ENCODE data around the gene PON2. TPM values are rescaled to one million over a fixed set of nuclear protein-coding genes. Genes with fewer than 3 reads are reported as not detected.

PON2 gene
- total and polyA plus RNA-seq, 2 of the 13 experiments (the other 11 are each of a cell fraction or from before 2014, with no cell fraction given): 202 to 217 TPM

- no peak for TF ChIP-seq EHMT2 (IDR thresholded peaks at IDR 0.05; ENCODE audit: borderline replicate concordance, low read depth, low read length)
- TF ChIP-seq, protein P1, sequence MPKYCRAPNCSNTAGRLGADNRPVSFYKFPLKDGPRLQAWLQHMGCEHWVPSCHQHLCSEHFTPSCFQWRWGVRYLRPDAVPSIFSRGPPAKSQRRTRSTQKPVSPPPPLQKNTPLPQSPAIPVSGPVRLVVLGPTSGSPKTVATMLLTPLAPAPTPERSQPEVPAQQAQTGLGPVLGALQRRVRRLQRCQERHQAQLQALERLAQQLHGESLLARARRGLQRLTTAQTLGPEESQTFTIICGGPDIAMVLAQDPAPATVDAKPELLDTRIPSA (CRISPR knock-in tag; IDR thresholded peaks at IDR 0.05; ENCODE audit: borderline replicate concordance): no peak
- no peak for TF ChIP-seq ZFP90 (CRISPR knock-in tag; IDR thresholded peaks at IDR 0.05; ENCODE audit: borderline replicate concordance)
- TF ChIP-seq, protein P2, sequence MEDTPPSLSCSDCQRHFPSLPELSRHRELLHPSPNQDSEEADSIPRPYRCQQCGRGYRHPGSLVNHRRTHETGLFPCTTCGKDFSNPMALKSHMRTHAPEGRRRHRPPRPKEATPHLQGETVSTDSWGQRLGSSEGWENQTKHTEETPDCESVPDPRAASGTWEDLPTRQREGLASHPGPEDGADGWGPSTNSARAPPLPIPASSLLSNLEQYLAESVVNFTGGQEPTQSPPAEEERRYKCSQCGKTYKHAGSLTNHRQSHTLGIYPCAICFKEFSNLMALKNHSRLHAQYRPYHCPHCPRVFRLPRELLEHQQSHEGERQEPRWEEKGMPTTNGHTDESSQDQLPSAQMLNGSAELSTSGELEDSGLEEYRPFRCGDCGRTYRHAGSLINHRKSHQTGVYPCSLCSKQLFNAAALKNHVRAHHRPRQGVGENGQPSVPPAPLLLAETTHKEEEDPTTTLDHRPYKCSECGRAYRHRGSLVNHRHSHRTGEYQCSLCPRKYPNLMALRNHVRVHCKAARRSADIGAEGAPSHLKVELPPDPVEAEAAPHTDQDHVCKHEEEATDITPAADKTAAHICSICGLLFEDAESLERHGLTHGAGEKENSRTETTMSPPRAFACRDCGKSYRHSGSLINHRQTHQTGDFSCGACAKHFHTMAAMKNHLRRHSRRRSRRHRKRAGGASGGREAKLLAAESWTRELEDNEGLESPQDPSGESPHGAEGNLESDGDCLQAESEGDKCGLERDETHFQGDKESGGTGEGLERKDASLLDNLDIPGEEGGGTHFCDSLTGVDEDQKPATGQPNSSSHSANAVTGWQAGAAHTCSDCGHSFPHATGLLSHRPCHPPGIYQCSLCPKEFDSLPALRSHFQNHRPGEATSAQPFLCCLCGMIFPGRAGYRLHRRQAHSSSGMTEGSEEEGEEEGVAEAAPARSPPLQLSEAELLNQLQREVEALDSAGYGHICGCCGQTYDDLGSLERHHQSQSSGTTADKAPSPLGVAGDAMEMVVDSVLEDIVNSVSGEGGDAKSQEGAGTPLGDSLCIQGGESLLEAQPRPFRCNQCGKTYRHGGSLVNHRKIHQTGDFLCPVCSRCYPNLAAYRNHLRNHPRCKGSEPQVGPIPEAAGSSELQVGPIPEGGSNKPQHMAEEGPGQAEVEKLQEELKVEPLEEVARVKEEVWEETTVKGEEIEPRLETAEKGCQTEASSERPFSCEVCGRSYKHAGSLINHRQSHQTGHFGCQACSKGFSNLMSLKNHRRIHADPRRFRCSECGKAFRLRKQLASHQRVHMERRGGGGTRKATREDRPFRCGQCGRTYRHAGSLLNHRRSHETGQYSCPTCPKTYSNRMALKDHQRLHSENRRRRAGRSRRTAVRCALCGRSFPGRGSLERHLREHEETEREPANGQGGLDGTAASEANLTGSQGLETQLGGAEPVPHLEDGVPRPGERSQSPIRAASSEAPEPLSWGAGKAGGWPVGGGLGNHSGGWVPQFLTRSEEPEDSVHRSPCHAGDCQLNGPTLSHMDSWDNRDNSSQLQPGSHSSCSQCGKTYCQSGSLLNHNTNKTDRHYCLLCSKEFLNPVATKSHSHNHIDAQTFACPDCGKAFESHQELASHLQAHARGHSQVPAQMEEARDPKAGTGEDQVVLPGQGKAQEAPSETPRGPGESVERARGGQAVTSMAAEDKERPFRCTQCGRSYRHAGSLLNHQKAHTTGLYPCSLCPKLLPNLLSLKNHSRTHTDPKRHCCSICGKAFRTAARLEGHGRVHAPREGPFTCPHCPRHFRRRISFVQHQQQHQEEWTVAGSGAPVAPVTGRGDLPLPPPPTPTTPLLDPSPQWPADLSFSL (CRISPR knock-in tag; IDR thresholded peaks at IDR 0.05): peak; percentile 31; the same call in 1 of the 2 replicates
- TF ChIP-seq TBL1XR1 (IDR thresholded peaks at IDR 0.05; ENCODE audit: borderline replicate concordance, low read length, partially characterized antibody): no peak
- TF ChIP-seq GPN1 (CRISPR knock-in tag; IDR thresholded peaks at IDR 0.05; ENCODE audit: borderline replicate concordance): no peak
- TF ChIP-seq ERF (CRISPR knock-in tag; IDR thresholded peaks at IDR 0.05): no peak
- TF ChIP-seq ZBTB10 (CRISPR knock-in tag; IDR thresholded peaks at IDR 0.05; ENCODE audit: borderline replicate concordance): no peak
- TF ChIP-seq RAD21 (CRISPR knock-in tag; IDR thresholded peaks at IDR 0.05): no peak
- no peak for TF ChIP-seq ZNF343 (CRISPR knock-in tag; IDR thresholded peaks at IDR 0.05)
- no peak for TF ChIP-seq CC2D1A (CRISPR knock-in tag; IDR thresholded peaks at IDR 0.05)
- no peak for TF ChIP-seq ZNF773 (CRISPR knock-in tag; IDR thresholded peaks at IDR 0.05; ENCODE audit: borderline replicate concordance)
- no peak for TF ChIP-seq ZNF768 (CRISPR knock-in tag; IDR thresholded peaks at IDR 0.05)
- TF ChIP-seq ARID2 (CRISPR knock-in tag; IDR thresholded peaks at IDR 0.05; ENCODE audit: borderline replicate concordance): no peak
- TF ChIP-seq, protein P3, sequence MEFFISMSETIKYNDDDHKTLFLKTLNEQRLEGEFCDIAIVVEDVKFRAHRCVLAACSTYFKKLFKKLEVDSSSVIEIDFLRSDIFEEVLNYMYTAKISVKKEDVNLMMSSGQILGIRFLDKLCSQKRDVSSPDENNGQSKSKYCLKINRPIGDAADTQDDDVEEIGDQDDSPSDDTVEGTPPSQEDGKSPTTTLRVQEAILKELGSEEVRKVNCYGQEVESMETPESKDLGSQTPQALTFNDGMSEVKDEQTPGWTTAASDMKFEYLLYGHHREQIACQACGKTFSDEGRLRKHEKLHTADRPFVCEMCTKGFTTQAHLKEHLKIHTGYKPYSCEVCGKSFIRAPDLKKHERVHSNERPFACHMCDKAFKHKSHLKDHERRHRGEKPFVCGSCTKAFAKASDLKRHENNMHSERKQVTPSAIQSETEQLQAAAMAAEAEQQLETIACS (CRISPR knock-in tag; IDR thresholded peaks at IDR 0.05): no peak
- TF ChIP-seq MAFF (IDR thresholded peaks at IDR 0.05; ENCODE audit: low read depth, low read length): no peak
- no peak for TF ChIP-seq BRCA1 (CRISPR knock-in tag; IDR thresholded peaks at IDR 0.05)
- TF ChIP-seq MYC (CRISPR knock-in tag; IDR thresholded peaks at IDR 0.05; ENCODE audit: borderline replicate concordance): no peak
- TF ChIP-seq ELF1 (CRISPR knock-in tag; IDR thresholded peaks at IDR 0.05): no peak
- TF ChIP-seq ZNF230 (CRISPR knock-in tag; IDR thresholded peaks at IDR 0.05): no peak
Measured at GRCh38 chr7:95421847-95422444, 12.9 kb downstream of the PON2 start (continued).

Data from HepG2 (cell line).